ENCODE results near the gene DYNLRB1. TPM values are rescaled to one million over a fixed set of nuclear protein-coding genes. Genes with fewer than 3 reads are reported as not detected.

The DYNLRB1 gene
- total and polyA plus RNA-seq, 10 of the 15 experiments (the other 5 are each of a cell fraction or from before 2014, with no cell fraction given): 87.9 to 313 (median 153) TPM

DNA sequence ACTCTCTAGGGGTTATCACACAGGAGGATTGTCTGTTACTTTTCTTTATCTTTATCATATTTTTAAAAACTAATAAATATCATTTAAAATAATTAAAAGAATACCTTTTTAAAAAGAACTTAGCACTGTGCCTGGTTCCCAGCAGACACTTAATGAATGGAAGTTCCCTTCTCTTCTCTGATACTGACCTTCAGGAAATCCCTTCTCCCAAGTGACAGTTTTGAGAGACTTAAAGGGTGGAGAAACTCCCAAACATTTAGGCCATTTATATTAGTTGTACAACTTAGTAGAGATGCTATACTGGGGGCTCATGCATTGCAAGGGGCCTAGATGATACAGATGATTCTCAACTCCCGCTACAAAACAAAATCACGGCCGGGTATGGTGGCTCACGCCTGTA is 60.8 kb downstream of the DYNLRB1 start:
- FAIRE-seq: no peak
- ChIA-PET RAD21 (ENCODE audit: unreplicated experiment) (no interaction called here), CTCF (no interaction called here), POLR2A (no interaction called here), SMC1A (ENCODE audit: uncharacterized antibody, unreplicated experiment) (no interaction called here)
- ATAC-seq: no peak
- no peak for DNase-seq (ENCODE audit: low read depth, low spot score)
- no peak overlapping the region for H3K9ac ChIP-seq (ENCODE audit: control insufficient read depth, insufficient read depth, low read length)
- no peak overlapping the region for H3K4me2 ChIP-seq (ENCODE audit: control insufficient read depth, insufficient read depth)
- peaks cover 13% of the 10 kb centered on the region for H3K4me1 ChIP-seq (ENCODE audit: control insufficient read depth, insufficient read depth, low read length)
- intact Hi-C loops (cut with micrococcal nuclease; ENCODE audit: unreplicated experiment): no loop called here
- no TSS peak for BruUV-seq (replicated peaks)
- in situ Hi-C loops (cut with MboI): no loop called here
- H3K79me2 ChIP-seq (ENCODE audit: control insufficient read depth, insufficient read depth, low read length): no peaks in the 10 kb centered on the region
- H3K27me3 ChIP-seq (replicated peaks in 1 of 2; ENCODE audit: control insufficient read depth in 2 of 2, insufficient read depth in 2 of 2, low read length in 1 of 2): no peaks in the 10 kb centered on the region
- no peak overlapping the region for H3K4me3 ChIP-seq
- H4K20me1 ChIP-seq (ENCODE audit: control insufficient read depth, insufficient read depth): no peaks in the 10 kb centered on the region
- no peak overlapping the region for H2AFZ ChIP-seq (ENCODE audit: control insufficient read depth, low read depth, low read length)
- WGBS (ENCODE audit: insufficient coverage, insufficient replicate concordance, low lambda C conversion rate, missing lambda C conversion rate): 99% methylated on average over 4 of the region's 4 CpGs
- no peaks in the 10 kb centered on the region; the same call in 2 of the 3 replicates for H3K9me3 ChIP-seq (replicated peaks; ENCODE audit: control insufficient read depth, insufficient read depth, low read length)
- H3K27ac ChIP-seq (ENCODE audit: control insufficient read depth, insufficient read depth): no peak overlapping the region
- TF ChIP-seq SP1 (IDR thresholded peaks at IDR 0.05; ENCODE audit: low read depth, low read length) (no peak), ZNF24 (IDR thresholded peaks at IDR 0.05) (no peak), ZNF622 (IDR thresholded peaks at IDR 0.05) (no peak), BACH1 (IDR thresholded peaks at IDR 0.05; ENCODE audit: borderline replicate concordance) (no peak), TCF3 (IDR thresholded peaks at IDR 0.05; ENCODE audit: borderline replicate concordance, insufficient read depth, low read depth, low read length) (no peak), CBX3 (IDR thresholded peaks at IDR 0.05; ENCODE audit: borderline replicate concordance, low read depth) (no peak), HDGF (IDR thresholded peaks at IDR 0.05) (no peak), NFYB (IDR thresholded peaks at IDR 0.05; ENCODE audit: insufficient read depth, low read depth, low read length) (no peak), STAT3 (IDR thresholded peaks at IDR 0.05; ENCODE audit: low read depth, low read length) (no peak), EZH2 (IDR thresholded peaks at IDR 0.05; ENCODE audit: borderline replicate concordance, control insufficient read depth, low read depth, low read length) (no peak), SUZ12 (IDR thresholded peaks at IDR 0.05; ENCODE audit: unreplicated experiment) (no peak)
- peaks cover 2 to 23% of the 10 kb centered on the region in 2 experiments for H3K36me3 ChIP-seq (ENCODE audit: control insufficient read depth in 2 of 2, insufficient read depth in 2 of 2, low read length in 1 of 2)
